Measurements from ENCODE around the gene LLGL2. TPM values are rescaled to one million over a fixed set of nuclear protein-coding genes. Genes with fewer than 3 reads are reported as not detected.

Gene LLGL2
- total and polyA plus RNA-seq, 9 donors, result 0.20 to 45.4 (median 15.1) TPM

GRCh38 chr17:75511270-75511609 is 14.3 kb upstream of the LLGL2 start:
- Histone ChIP-seq H3K27me3 (no peaks in the 10 kb centered on the region), H3K27ac (no peak overlapping the region), H3K36me3 (no peaks in the 10 kb centered on the region), H3K4me3 (no peak overlapping the region), H3K4me1 (ENCODE audit: insufficient read depth) (peaks cover 14% of the 10 kb centered on the region), H3K9me3 (no peaks in the 10 kb centered on the region)
- WGBS, 3 donors, result 86 to 89% (median 86%) methylated on average over 4 of the region's 4 CpGs
- TF ChIP-seq POLR2A (IDR thresholded peaks at IDR 0.05) (no peak), EP300 (IDR thresholded peaks at IDR 0.05) (no peak), CTCF (IDR thresholded peaks at IDR 0.05) (no peak)
- DNase-seq, result no peak
- intact Hi-C loops (cut with DNase I), result loop anchor here in 1 of 4 donors (10.0 kb wide), 1 partner anchor 186 kb away; no protein-coding TSS in a partner anchor

- no peaks in the 10 kb centered on the region for H3K36me3 ChIP-seq
- intact Hi-C loops (cut with DNase I), result loop anchor here in 1 of 4 donors (10.0 kb wide), 1 partner anchor 187 kb away; no protein-coding TSS in a partner anchor
- H3K27me3 ChIP-seq, result no peaks in the 10 kb centered on the region
- no peak overlapping the region for H3K4me3 ChIP-seq
- H3K4me1 ChIP-seq (ENCODE audit: insufficient read depth), result peaks cover 15% of the 10 kb centered on the region
- no peaks in the 10 kb centered on the region for H3K9me3 ChIP-seq
- TF ChIP-seq EP300 (IDR thresholded peaks at IDR 0.05) (no peak), CTCF (IDR thresholded peaks at IDR 0.05) (no peak), POLR2A (IDR thresholded peaks at IDR 0.05) (no peak)
- H3K27ac ChIP-seq, result no peak overlapping the region
- WGBS, 3 donors, result 72 to 89% (median 75%) methylated on average over 13 of the region's 13 CpGs
- no peak for DNase-seq
These were observed 13.6 kb upstream of the LLGL2 start for GRCh38 chr17:75511610-75512575.

GRCh38 chr17:75512926-75513640 is 12.4 kb upstream of the LLGL2 start:
- H3K27me3 ChIP-seq, result no peaks in the 10 kb centered on the region
- peaks cover 23% of the 10 kb centered on the region for H3K4me1 ChIP-seq (ENCODE audit: insufficient read depth)
- H3K36me3 ChIP-seq, result no peaks in the 10 kb centered on the region
- no peaks in the 10 kb centered on the region for H3K9me3 ChIP-seq
- TF ChIP-seq POLR2A (IDR thresholded peaks at IDR 0.05) (no peak), CTCF (IDR thresholded peaks at IDR 0.05) (no peak), EP300 (IDR thresholded peaks at IDR 0.05) (no peak)
- intact Hi-C loops (cut with DNase I), result loop anchor here in 1 of 4 donors (10.0 kb wide), 1 partner anchor 188 kb away; no protein-coding TSS in a partner anchor
- no peak overlapping the region for H3K4me3 ChIP-seq
- no peak overlapping the region for H3K27ac ChIP-seq
- WGBS, 3 donors, result 54 to 63% (median 59%) methylated on average over 10 of the region's 10 CpGs
- DNase-seq, result no peak

- Histone ChIP-seq H3K9me3 (no peaks in the 10 kb centered on the region), H3K27ac (peak overlapping the region in 1 of 2 donors; percentile 69), H3K27me3 (no peaks in the 10 kb centered on the region), H3K4me3 (peak overlapping the region; percentile 94), H3K36me3 (no peaks in the 10 kb centered on the region), H3K4me1 (ENCODE audit: insufficient read depth) (peaks cover 23% of the 10 kb centered on the region)
- peak in 2 of 5 donors; percentile 25 to 52 for DNase-seq
- intact Hi-C loops (cut with DNase I), result loop anchor here in 1 of 4 donors (10.0 kb wide), 1 partner anchor 189 kb away; no protein-coding TSS in a partner anchor
- WGBS, 3 donors, result 53 to 67% (median 59%) methylated on average over 17 of the region's 17 CpGs
- TF ChIP-seq CTCF (IDR thresholded peaks at IDR 0.05) (no peak), EP300 (IDR thresholded peaks at IDR 0.05) (no peak), POLR2A (IDR thresholded peaks at IDR 0.05) (no peak)
These were observed 11.9 kb upstream of the LLGL2 start for GRCh38 chr17:75513641-75514000.
